ENCODE data around the gene KCNG4. TPM values are rescaled to one million over a fixed set of nuclear protein-coding genes. Genes with fewer than 3 reads are reported as not detected.

The KCNG4 gene
- total RNA-seq, 1 experiment from 2014 or later = not detected

DNA sequence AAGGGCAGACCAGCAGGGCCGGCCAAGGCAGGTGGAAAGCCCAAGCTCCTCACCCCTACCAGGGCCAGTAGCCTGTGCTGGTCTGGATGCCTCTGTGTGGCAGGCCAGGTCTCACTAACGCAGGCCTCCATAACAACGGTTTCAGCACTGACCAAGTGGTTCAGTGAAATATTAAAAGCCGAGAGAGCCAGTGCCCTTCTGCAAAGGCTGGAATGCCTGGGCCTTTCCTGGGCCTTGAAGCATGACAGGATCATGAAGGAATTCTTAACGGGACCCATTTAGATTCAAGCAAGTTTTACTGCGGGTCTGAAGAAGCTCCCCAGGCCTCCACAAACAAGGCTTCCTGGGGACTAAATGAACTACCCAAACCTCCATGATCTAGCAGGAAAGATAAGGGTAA is 32.6 kb downstream of the KCNG4 start:
- DNase-seq = no peak
- no peak overlapping the region for H4K8ac ChIP-seq (replicated peaks; ENCODE audit: insufficient read length, low read depth, low read length)
- no peak overlapping the region for H2BK5ac ChIP-seq (ENCODE audit: insufficient read length, low read length)
- H2AFZ ChIP-seq (ENCODE audit: low read length) = no peak overlapping the region
- Mint-ChIP-seq H3K27ac (0 out of 7 replicates have a peak overlapping the region, but pooled peaks of 1 of the 3 experiments have one; percentile 44), H3K27me3 (ENCODE audit: low read depth) (peaks cover 3% of the 10 kb centered on the region), H3K9me3 (no peaks in the 10 kb centered on the region), H3K36me3 (ENCODE audit: insufficient read depth in 1 of 3, low read depth in 3 of 3) (no peaks in the 10 kb centered on the region), H3K4me3 (no peak overlapping the region), H3K4me1 (peaks cover 5 to 7% of the 10 kb centered on the region in 2 experiments)
- H2BK12ac ChIP-seq (ENCODE audit: insufficient read length, low read depth, low read length) = no peak overlapping the region
- no peak overlapping the region for H4K5ac ChIP-seq (ENCODE audit: insufficient read length, low read depth, low read length)
- H3K9ac ChIP-seq (ENCODE audit: extremely low read depth, insufficient read length, low read length) = no peak overlapping the region
- H3K18ac ChIP-seq (ENCODE audit: insufficient read length, low read depth, low read length) = no peak overlapping the region
- no peaks in the 10 kb centered on the region for H3K23me2 ChIP-seq (ENCODE audit: insufficient read length, low read depth, low read length, poor library complexity, severe bottlenecking)
- no peak overlapping the region for H2BK20ac ChIP-seq (ENCODE audit: low read depth, low read length, poor library complexity, severe bottlenecking)
- H3K4me1 ChIP-seq (ENCODE audit: insufficient read depth, low read length) = no peaks in the 10 kb centered on the region
- WGBS (ENCODE audit: extremely low coverage, insufficient read length, low lambda C conversion rate) = no CpG with 5 or more reads among the region's 6 CpGs
- H2BK120ac ChIP-seq (ENCODE audit: low read depth, low read length, poor library complexity, severe bottlenecking) = no peak overlapping the region
- no peaks in the 10 kb centered on the region for H4K20me1 ChIP-seq (ENCODE audit: control insufficient read depth, insufficient read depth, insufficient read length)
- TF ChIP-seq, protein P1, sequence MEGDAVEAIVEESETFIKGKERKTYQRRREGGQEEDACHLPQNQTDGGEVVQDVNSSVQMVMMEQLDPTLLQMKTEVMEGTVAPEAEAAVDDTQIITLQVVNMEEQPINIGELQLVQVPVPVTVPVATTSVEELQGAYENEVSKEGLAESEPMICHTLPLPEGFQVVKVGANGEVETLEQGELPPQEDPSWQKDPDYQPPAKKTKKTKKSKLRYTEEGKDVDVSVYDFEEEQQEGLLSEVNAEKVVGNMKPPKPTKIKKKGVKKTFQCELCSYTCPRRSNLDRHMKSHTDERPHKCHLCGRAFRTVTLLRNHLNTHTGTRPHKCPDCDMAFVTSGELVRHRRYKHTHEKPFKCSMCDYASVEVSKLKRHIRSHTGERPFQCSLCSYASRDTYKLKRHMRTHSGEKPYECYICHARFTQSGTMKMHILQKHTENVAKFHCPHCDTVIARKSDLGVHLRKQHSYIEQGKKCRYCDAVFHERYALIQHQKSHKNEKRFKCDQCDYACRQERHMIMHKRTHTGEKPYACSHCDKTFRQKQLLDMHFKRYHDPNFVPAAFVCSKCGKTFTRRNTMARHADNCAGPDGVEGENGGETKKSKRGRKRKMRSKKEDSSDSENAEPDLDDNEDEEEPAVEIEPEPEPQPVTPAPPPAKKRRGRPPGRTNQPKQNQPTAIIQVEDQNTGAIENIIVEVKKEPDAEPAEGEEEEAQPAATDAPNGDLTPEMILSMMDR (conservative IDR thresholded peaks at IDR 0.05) = no peak
- H3K14ac ChIP-seq (ENCODE audit: insufficient read depth, low read length) = no peak overlapping the region; the same call in 1 of the 2 replicates
- H3K27ac ChIP-seq (ENCODE audit: insufficient read length, low read depth, low read length) = no peak overlapping the region
- H3K27me3 ChIP-seq (ENCODE audit: insufficient read depth, low read length) = no peaks in the 10 kb centered on the region
- no peaks in the 10 kb centered on the region for H3K79me2 ChIP-seq (ENCODE audit: insufficient read depth, low read length)
- H3K4ac ChIP-seq (ENCODE audit: low read depth, low read length) = no peak overlapping the region
- H3K23ac ChIP-seq (ENCODE audit: insufficient read length, low read depth, low read length) = no peak overlapping the region
- H3K4me2 ChIP-seq (ENCODE audit: insufficient read depth, insufficient read length, low read length) = no peak overlapping the region
- no peak overlapping the region for H3K56ac ChIP-seq (ENCODE audit: insufficient read length, low read depth, low read length)
- H2BK15ac ChIP-seq (ENCODE audit: low read depth, low read length) = no peak overlapping the region
- H4K91ac ChIP-seq (ENCODE audit: insufficient read length, low read depth, low read length) = no peak overlapping the region
- no peaks in the 10 kb centered on the region for H3K79me1 ChIP-seq (ENCODE audit: insufficient read depth, low read depth, low read length, poor library complexity, severe bottlenecking)
- no peaks in the 10 kb centered on the region for H3K9me3 ChIP-seq (ENCODE audit: control insufficient read depth, low read depth, low read length)
- no peak overlapping the region for H2AK5ac ChIP-seq (ENCODE audit: insufficient read length, low read length)
- H3T11ph ChIP-seq (ENCODE audit: low read length) = no peak overlapping the region
